ENCODE data around the gene PDZRN3.

PDZRN3 gene

DNA sequence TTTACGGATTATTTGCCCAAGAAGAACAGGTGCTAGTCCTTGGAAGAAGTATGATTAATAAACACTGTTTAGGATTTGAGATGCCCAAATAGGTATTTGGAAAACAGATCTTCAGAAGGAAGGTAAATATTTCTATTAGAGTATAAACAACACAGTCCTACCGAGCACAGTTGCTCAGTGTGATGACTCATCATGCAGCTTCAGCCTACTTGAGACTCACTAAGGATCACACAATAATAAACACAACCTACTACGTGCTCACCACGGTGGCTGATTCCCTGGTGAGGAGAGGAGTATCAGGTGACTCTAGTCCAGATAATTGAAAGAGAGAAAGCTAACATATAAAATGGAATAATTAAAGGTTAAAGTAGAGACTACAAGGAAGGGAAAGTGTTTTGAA lies 72.0 kb downstream of the PDZRN3 start:
- no peak for DNase-seq

DNA sequence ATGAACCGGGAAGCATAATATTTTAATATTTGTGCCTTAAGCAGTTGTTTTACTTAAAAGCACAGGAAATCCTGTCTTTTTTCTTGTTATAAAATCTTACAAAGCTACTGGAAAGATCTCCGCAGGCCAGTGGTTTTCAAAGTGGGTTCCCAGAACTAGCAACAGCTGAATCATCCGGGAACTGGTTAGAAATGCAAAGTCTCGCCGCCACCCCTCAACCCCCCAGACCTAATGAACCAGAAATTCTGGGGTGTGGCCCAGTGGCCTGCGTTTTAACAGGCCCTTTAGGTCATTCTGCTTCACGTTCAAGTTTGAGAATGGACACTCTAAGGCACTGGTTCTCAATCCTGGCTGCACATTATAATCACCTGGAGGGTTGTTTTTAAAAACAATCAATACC lies 74.7 kb downstream of the PDZRN3 start:
- DNase-seq = no peak

DNA sequence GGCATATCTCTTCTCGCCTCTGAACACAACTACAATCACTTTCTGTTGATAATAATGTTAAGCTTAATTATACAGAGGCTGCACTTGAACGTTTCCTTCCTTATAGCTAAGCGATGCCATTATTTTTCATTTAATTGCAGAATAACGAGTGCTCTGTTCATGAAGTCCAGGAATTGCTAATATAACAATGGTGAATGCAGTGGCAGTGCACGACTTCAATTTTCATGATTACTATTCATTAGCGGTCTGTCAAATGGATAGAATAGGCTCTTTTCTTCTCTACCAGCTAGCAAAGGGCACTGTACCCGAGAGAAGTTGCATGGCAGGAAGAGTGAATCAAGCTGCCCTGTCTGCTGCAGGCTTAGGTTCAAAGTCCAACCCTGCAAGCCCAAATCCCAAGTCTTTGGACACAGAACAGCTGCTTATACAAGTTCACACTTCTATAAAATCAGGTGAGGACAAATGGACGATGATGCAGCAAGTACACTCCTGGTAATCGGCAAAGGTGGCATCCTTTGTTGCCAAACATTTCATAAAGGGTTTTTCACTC lies 75.6 kb downstream of the PDZRN3 start:
- no peak for DNase-seq

DNA sequence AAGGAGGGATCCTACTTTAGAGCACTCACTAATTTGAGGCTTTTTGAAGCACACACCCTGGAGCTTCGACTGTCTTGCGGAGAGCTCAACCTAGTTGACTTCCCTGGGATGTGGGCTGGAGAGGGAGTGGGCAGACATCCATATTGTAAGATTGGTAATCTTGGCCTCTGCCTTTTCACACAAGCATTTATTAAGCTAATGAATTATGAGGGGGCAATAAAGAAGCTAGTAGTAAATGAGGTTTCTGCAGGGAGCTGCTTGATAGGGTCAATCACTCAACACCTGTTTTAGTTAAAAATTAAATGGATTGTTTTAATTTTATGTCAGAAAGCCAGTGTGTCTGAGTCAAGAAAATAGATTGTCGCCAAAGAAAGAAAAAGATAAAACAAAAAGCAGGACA lies 76.3 kb downstream of the PDZRN3 start:
- DNase-seq = no peak

DNA sequence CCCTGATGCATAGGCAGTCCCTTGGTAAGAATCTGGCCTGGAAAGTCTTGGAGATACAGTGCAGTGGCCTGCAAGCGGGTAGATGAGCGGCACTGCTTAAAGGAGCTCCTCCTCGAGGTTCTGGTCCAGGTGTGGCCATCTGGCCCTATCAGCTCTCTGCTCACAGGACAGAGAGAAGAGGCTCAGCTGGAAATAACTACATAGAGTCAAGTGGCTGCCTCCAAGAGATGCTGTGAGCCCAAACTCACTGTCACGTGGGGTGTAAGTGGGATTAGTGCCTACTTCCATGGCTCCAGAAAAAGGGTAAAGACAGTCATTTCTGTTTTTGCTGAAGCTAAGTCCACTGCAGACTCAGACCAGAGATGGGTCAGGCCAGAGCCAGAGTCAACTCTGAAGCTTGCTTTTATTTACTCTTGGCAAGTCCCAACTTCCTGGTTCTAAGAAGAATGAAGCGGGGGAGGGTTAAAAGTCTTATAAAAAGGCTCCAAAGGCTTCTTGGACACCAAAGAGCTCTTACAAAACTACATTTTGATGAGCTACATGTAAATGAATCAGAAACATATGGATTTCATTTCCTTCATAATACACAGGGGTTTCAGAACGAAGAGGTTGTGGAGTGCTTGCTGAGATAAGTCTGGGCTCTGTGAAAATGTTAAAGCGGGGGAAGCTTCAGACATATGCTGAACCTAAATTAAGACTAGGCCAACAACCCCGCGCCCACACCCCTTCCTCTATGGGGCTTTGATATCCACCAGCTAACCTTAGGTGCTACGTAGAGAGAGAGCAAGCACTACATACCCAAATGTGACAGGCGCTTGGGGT lies 77.1 kb downstream of the PDZRN3 start:
- no peak for DNase-seq

DNA sequence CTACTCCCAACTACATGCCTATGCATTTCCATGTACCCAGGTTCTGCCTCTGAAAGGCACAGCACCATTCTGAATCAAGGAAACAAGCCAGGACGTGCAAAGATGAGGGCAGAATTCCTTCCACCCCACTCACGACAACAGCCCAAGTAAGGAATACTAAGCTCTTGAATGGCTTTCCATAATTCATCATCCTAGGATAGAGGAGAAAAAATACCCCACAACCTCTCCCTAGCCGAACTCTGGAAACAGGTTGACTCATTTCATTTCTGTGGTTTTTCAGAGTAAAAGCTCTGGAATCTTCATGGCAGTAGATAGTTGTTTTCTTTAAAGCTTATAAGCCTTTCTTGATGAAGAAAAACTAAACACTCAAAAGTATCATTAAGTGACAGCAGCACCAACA lies 77.8 kb downstream of the PDZRN3 start:
- DNase-seq = no peak

DNA sequence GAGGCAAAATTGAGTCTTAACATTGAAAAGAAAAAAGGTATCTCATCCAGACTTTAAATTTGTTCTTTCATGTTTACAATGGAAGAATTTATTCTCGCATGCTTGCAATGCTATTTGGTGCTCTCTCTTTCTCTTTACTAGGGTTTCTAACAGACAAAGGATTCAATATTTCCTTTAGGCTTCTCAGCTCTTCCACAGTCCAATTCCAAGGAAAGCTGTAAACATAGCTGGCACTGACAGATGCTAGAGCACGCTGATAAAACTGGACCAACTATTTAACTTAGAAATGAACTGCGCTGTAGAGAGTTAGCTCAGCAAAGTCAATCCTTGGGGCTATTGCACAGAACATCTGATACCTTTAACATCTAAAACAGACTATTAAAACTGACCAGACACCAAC lies 81.3 kb downstream of the PDZRN3 start:
- no peak for DNase-seq

DNA sequence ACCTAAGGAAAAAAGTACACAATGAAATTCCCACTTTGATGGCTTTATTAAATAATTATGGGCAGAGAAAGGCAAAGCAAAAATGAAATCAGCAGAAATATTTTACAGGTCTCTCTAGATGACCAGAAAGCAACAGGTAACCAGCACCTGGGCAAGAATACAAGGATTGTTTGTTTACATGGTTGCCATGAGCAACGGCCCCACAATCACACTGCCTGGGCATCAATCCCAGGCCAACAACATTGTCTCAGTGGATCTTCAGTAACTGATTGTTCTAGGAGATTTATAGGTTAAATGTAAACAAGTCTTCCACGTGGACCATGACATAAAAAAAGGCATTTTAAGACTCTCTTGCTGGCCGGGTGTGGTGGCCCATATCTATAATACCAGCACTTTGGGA lies 82.6 kb downstream of the PDZRN3 start:
- DNase-seq = no peak

DNA sequence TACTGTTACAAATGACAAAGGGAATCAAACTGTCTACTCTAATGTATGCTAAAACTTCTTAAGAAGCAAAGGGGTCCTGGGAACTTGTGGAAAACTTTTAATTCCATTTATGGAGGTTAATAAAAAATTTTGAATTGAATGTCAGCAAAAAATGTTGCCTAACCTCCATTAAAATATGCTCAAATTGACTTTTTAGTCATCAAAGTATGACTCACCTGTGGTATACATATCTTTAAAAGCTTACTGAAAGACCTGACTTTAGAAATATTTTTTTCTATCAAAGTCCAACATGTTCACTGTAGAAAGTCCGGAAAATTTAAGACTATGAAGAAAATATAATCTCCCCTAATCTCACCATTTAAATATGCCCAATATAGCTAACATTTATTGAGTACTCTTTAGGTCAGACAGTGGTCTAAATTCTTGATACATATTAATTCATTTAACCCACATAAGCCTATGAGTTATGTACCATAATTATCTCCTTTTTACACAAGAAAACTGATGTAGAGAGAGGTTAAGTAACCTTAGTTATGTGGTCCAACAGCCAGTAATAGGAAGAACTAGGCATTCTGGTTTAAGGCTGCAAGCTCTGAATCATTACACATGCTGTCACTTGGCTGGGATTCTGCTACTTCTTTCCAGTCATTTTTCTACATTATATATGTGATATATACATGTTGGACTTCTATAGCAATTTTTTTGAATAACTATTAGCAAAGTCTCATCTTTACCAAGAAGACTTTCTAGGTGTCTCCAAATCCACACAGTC lies 83.6 kb downstream of the PDZRN3 start:
- no peak for DNase-seq

DNA sequence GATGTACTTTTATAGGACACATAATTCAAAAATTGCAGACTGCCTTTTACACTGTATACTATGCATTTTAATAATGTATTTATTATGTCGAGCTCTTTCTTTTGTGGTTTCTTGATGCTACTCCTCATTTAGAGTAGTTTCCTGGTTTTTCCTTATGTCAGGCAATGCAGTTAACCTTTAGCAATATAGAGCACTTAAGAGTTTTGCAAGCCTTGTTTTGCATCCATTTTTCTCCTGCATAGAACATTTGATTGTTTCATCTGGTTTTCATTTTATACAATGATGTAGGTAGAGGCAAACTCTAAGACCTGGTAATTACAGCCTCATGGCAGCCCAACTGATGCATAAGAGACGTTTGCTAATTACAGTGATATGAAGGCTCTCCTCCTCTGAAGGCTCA lies 86.3 kb downstream of the PDZRN3 start:
- no peak for DNase-seq

DNA sequence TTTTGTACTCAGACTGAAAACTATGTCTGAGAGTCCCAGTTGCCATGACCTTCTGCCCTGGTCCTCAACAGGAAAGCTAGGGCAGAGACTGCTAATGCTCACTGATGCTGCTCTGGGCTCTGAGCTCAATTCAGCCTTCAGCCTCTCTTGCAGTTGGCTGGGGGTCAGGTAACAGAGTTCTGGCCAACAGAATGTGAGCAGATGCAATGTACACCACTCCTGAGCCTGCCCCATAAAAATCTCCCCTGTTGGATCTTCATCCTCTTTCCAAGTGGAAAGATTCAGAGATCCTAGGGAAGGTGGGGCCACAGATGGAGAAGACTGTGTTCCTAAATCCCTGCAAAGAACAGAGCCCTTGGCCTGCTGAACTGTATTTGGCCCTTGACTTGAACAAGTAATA lies 87.8 kb downstream of the PDZRN3 start:
- no peak for DNase-seq

DNA sequence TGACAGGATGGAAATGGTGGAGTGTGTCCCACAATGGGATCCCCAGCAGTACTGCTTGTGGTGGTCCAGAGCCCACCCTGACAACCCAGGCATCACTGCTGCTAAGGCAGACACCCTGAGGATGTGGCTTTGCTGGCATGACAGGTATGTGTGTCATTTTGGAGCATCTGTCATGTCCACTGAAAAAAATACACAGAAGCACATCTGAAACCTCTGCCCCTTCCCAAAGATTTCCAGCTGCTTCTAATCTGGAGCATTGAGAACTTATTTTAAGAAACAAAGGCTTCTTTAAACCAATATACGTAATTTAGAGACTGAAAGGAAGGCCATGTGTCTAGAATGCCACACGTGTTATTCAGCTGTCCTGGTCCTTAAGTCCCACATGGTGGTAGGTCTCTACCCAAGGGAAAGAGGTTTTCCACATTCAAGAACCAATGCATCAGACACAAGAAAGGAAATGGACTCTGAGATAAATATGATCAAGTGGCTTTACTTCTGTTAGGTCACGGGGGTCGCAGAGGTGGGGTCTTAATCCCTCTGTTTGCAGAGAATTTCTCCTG lies 88.3 kb downstream of the PDZRN3 start:
- no peak for DNase-seq

DNA sequence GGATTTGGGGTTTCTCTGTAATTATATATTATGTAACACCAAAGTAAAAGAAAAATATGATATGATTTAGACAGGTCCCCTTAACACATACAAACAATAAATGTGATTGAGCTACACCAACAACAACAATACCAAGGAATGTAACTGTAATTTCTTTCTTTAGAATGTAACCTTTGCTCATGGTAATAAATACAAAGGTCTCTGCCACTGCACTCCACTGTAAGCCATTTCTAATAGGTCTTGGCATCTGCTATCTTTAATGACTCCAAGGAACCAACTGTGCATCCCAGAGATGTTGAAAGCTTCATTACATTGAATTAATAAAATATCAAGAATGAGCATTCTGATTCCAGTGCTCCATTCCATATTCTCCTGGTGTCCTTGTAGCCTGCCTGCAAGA lies 88.8 kb downstream of the PDZRN3 start:
- DNase-seq = no peak

DNA sequence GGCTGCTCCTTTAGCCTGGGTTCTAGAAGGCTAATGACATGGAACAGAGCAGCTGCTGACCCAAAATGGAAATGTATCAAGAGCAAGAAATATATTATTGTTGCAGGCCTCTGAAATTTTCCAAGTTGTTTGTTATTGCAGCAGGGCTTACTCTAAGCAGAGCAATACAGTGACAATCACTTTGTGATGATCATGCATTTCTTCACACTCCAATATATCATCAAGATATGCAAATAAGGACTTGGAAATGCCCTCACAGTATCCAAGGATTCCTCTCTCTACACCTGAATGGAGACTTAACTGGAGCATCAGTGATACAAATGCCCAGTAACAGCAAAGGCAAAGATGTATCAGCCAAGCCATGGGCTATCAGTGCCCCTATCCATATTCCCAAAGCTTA lies 89.6 kb downstream of the PDZRN3 start:
- DNase-seq = no peak

DNA sequence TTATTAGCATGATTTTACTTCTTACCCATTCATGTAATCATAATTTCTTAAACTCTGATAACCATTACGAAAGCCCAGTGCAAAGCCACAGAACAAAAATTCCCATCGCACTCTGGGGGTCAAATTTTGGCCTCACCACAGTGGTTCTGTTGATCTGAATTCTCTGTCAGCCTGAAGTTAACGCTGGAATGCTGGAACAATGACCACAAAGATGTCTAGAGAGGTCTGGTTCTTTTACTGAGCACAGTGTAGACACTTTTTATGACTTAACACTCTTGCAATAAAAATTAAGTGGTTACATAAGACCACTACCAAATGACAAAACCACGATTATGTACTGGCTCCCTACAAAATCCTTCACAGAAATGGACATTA lies 94.7 kb downstream of the PDZRN3 start:
- DNase-seq = no peak

DNA sequence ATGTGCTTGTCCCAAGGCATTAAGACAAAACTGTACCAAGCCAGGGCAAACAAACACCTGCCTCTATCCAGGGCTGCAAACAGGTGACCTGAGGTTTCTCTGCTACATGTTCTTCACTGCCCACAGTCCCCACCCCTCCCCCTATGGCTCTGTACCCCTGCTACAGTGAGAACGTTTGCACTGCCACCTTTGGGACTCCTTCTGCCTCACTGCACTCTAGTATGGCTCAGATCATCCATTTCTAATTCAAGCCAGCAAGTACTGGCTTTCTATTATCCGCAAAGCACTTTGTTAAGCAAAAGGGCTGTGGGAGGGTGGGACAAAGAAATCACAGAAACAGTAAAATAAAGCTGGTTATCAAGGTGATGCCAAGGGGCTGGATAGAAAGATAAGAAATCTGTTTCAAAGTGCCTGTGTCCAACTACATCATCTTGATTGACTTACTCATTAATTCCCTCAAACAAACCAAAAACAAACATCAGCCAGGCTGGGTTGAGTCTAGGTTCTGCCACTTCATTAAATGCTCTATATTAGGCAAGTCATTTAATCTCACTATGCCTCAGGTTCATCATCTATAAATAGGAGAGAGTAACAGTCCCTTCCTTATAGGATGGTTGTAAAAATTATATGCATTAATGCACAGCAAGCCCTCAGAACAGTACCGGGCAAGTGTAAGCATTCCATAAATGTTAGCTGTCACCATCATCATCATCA lies 95.3 kb downstream of the PDZRN3 start:
- no peak for DNase-seq

DNA sequence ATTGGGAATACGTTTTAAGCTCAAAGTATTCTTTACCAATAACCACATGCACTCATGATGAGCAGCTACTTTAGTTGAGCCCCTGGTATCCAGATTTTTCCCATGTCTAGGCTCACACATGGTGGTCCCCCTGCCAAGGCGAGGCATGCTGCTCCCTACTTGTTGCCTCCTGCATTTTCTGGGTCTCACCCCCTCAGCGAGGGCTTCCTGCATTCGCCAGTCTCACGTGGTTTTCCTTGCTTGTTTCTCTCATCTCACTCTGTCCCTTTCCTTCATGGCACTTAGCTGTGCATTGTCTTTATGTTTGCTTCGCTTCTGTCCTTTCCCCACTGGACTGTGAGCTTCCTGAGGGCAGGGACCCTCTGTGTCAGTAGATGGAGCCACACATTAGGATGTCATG lies 99.2 kb downstream of the PDZRN3 start:
- no peak for DNase-seq

DNA sequence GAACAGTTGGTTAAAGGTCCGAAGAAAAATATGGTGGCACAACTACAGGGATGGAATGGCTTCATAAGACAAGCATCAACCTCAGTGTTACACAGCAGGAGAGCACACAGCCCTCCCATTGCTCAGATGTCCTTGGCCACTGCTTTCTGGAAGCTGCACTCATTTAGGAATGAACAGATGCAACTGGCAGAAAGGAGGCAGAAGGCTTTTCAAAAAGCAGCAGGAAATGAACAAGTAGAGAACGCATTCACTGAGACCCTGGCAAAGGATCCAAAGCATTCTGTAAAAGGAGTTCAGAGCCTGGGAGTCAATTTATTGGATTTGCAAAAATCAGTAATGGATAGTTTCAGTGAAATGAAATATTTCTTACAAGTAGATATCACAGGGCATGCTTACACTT lies 101.1 kb downstream of the PDZRN3 start:
- DNase-seq = no peak

DNA sequence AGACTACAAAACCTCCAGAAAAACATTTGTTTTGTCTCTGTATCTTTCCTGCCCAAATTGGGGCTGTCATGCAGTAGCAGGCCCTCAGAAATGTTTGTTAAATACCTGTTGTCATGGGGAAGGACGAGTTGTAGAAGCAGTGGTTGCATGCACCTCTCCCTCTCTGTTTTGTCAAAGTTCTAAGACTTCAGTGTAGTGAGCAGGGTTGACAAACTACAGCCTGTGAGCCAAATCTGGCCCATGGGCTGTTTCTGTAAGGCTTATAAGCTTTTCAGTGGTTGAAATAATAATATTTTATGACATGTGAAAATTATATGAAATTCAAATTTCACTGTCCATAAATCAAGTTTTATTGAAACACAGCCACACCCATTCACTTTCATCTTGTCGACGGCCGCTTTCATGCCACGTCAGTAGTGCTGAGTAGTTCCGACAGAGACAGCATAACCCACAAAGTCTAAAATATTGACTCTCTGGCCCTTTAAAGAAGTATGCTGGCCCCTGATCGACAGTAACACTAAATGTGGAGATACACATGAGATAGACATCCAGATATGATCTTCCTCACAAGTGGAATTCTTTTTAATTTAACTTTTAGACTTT lies 102.9 kb downstream of the PDZRN3 start:
- DNase-seq = no peak

DNA sequence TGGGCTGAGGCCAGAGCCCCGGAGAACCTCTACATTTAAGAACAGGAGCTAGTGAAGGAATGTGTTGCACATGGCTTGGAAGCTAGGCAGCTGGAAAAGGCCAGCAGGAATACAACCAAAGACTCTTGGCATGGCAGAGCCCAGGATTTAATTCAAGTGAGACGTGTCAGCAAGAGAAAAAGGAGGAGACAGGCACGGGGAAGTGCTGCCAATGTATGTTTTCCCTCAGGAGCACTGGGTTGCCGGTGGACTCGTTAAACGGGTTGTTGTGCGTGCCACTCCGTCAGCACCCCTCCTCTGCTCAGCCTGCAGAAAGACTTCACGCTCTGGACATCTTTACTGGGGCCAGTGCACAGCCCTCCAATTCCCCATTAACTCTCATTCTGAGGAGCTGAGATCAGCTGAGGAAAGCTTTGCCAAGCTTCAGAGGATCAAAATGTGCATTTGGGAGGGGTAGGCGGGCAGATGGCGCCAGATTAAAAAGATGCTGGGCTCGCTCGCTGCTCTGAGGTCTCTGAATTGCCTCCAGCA lies 103.7 kb downstream of the PDZRN3 start:
- DNase-seq = no peak

DNA sequence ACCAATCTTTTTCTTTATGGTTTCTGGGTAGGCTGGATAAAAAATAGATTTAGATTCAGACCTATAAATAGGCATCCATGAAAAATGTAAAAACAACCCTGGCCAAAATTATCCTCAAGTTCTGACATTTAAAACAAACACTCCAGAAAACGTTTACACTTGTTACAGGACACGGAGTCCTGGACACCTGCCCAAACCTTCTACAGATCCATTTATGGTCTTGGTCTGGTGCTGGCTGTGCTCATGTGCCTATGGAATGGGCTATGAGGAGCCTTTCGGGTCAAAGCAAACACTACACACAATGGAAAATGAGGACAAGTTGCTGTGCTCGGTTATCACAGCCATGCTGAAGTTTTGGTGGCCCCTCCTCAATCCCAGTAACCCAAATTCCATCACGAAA lies 108.1 kb downstream of the PDZRN3 start:
- DNase-seq = no peak

DNA sequence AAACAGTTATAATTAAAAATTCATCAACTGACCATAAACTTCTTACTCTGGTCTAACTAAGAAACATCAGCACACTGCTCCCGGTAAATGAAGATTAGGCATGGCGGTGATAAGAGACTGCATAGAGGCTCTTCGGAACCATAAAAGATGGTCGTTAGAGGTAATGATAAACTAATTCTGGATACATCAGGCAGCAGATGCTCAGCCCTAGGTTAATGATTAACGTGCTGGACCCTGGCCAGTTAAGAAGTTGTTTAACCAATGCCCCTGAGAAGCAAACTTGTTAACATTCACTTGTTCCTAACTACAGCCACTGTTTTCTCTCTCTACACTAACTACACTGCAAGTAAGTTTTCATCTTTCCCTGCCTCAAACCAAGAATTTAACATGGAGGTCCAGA lies 111.5 kb downstream of the PDZRN3 start:
- no peak for DNase-seq
